ENCODE data around the gene TSPO2. TPM values are rescaled to one million over a fixed set of nuclear protein-coding genes. Genes with fewer than 3 reads are reported as not detected.

Gene TSPO2
- total RNA-seq, 1 donor from 2014 or later: not detected

DNA sequence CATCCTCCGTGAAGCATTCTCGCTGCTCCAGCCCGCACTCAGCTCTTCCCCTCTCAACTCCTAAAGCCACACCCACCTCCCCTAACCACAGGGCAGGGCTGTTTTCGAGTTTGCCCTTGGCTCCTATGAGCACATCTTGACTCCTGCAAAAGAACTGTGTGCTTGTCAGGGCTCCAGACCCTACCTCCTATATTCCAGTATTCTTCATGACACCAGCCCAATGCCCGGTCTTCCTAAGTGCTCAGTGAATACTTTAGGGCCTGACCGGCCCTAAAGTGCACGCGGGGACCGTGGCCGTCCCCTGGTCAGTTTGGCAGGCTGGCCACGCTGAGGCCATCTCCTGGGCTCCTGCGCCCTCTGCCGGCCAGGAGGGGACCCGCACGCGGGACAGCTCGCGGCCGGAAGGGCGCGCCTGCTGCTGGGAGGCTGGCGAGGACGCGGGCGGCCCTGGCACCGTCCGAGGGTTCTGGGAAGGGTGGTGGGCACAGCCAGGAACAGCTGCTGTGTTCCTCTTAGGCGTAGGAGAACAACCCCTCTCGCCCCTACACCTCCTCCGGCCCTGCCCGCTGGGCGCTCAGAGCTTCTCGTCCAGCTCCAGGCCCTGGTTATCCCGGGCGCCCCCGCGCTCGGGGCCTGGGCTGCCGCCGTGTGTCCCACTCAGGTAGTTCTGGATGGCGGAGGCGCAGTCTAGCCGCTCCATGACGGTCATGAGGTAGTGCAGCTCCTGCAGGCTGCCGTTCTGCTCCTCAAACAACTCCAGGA lies 14.3 kb upstream of the TSPO2 start:
- peak; percentile 90 for ATAC-seq

DNA sequence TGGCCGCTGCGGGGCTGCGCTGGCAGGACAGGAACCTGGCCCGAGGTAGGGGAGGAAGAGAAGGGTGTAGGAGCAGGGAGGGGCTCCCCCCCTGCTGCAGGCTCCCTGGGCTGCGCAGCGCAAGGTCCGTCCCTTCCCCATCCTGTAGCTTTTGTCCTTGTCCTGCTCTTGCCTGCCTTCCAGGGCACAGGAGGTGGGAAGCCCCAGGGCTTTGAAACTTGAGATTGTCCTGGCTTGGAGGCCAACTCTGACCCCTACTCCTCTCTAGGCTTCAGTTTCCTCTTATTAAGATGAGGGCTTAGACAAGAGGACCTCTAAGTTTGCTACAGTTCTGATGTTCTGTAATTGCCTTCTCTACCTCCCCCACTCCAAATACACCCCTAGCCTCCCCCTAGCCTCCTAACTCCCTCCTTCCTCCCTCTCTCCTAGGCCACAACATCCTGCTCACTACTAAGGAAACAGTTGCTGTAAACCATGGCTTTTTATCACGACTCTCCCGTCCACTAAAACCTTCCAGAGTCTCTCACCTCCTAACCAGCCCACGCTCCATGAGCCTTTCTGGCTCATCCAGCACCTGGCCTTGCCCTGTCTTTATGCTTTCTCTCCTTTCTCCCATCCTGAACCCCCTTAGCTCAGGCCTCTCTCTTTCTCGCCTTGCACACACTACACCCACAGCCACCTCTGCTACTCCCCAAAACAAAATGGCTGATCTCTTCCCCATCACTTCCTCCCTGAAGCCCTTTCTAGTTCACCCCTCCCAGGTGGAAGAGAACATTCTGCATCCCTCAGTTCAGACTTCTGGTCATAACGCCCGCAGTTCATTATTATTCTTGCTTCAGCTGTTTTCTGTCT lies 13.5 kb upstream of the TSPO2 start:
- peak; percentile 52 for ATAC-seq

DNA sequence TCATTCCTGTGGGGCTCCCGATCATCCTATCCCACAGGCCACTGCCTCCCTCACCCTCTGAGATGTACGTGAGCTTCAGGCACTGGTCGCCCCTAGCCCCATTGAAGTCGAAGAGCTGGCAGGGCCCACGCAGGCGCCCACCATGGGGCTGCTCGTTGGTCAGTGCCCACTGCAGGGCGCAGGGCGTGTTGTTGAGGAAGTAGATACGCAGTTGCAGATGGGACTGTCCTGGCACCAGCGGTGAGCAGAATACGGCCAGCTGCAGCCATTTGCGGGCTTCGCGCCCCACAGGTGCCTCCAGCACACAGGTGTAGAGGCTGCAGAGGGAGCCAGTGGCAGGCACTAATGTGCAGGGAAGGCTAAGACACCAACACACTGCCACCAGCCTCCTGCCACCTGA lies 9.4 kb upstream of the TSPO2 start:
- no peak for ATAC-seq

DNA sequence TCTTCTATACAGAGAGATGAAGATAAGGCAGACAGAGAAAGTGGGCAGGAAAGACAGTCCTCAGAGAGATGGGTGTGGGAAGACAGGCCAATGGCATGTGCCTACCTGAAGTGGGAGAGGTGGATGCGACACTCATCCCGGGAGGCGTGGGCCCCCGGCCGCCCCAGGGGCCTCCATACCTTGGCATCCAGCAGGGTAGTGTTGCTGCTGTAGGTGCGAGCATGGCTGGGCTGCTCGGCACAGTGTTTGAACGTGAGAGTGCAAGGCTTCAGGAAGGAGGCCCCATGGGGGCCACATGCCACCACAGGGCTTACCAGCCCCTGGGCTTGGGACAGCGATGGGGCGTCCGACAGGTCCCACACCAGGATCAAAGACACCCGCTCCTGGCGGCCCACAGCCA lies 8.5 kb upstream of the TSPO2 start:
- ATAC-seq: no peak

DNA sequence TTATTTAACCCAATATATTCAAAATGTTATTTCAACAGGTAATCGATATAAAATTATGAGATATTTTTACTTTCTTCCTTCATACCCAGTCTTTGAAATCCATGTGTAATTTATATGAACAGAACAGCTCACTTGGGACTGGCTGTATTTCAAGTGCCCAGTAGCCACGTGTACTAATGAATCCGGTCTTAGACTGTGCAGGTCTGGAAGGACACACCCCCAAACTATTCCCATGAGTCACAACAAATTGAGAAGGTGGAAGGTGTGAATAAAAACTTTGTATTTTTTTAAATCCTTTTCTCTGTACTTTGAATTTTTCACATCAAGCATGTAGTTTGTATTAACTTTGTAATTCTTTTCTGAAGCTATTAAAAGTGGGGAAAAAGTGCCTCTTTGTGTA lies 6.1 kb upstream of the TSPO2 start:
- peak; percentile 68 for ATAC-seq

DNA sequence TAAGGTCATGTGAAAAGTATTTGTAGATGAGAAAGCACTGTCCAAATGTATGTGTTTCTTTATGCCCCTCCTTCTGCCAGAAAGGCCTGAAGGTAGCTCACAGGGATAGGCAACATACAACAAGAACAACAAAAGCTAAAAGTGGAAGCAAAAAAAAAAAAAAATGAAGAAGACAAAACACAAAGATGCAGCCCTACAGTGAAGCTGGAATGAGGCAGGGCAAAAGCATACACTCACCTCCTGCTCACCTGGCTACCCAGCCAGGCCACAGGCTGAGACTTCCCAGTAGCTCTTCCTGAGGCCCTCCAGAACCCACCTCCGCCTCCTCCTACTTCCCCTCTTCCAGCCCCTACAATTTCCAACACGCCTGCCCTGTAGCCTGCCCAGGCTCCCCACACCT lies 5.7 kb upstream of the TSPO2 start:
- peak; percentile 23 for ATAC-seq

DNA sequence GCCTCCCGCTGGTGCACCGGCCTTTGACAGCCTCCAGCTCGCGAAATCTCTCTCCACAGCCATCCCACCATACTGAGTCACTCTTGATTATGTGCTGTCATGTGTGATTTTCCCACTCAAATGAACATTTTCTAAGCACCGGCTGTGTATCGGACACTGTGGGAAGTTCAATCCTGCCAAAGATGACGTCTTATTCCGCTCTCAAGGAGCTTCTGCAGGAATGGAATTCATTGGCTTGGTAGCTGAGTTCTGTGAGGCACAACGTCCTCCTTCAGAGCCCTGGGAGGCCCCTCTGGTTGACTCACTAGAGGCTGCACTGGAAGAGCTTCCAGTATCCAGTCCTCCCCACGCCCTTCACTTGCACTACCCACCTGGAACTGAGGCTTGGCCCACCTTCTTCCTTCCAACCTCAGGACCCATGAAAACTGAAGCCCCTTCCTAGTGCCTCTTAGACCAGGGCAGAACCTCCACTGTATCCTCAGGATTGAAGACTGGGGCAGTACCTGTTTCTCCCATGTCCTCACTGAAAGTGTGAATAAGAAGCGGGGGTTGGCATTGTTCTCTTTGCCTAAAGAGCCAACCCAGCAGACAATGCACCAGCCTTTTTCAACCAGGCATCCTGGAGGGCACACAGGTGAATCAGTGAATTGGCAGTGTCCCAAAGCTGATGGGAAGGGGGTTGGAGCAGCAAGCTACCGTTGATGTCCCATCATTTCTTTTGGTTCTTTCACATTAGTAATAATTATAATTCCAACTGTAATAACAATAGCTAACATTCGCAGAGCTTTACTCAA lies 5.0 kb upstream of the TSPO2 start:
- no peak for ATAC-seq

DNA sequence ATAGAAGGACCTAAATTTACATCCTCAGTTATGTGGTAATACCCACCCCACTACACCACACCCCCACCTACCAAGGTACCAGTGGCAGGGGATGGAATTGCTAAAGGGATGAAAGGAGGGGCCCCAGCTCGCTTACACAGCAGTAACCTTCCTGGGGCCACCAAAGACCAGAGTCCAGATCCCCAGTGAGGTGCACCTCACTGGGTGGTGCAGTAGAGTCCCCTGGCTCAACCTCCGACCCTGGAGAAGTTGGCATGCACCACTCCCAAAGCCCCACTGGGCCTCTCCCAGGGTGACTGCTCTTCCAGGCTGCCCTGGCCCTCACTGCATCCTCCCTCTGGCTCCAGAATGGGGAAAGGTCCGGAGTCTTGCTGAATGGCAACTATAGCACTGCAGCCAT lies 4.1 kb upstream of the TSPO2 start:
- ATAC-seq: no peak

DNA sequence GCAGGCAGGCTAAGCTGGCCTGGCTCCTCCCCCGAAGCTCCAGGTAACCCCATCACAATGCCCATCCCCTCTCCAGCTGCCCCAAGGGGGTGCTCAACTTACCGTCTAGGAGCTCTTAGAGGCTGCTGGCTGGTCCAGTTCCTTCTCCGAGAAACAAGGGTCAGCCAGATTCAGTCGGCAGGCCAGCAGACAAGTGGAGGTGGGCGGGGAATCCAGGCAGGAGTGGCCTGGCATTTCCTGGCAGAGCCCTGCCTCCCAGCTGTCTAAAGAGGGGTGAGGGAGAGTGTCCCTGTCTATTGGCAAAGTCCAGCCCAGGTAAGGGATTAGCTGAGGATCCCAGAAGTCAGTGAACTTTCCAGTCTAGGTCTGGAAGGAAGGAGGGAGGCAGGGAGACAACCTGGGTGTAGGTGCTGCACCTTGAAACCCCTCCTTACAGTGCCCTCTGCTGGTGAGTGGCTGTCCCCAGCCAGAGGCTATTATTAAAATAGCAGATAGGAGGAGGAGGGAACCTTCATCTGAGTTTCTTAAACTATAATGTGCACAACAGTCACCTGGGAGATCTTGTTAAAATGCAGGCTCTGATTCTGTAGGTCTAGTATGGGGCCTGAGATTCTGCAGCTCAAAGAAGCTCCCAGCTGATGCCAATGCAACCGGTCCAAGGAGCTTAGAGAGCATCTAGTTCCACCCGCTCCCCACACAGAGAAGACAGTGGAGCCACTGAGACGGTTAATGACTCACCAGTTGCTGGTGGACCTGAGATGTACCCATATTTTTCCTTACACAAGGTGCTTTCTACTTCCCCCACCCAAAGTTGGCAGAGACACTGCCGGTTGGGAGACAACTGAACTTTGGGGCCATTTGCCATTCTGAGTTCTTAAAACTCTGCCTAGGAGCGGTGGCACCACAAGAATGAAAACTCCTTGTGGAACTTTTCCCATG lies 2.9 kb upstream of the TSPO2 start, which contains the start of gene UNC5CL:
Gene UNC5CL, minus strand, starts transcription at position 162 of the 939 bp plus-strand sequence. CDS start 4,147 bp downstream, outside the sequence.
- ATAC-seq: peak; percentile 64

DNA sequence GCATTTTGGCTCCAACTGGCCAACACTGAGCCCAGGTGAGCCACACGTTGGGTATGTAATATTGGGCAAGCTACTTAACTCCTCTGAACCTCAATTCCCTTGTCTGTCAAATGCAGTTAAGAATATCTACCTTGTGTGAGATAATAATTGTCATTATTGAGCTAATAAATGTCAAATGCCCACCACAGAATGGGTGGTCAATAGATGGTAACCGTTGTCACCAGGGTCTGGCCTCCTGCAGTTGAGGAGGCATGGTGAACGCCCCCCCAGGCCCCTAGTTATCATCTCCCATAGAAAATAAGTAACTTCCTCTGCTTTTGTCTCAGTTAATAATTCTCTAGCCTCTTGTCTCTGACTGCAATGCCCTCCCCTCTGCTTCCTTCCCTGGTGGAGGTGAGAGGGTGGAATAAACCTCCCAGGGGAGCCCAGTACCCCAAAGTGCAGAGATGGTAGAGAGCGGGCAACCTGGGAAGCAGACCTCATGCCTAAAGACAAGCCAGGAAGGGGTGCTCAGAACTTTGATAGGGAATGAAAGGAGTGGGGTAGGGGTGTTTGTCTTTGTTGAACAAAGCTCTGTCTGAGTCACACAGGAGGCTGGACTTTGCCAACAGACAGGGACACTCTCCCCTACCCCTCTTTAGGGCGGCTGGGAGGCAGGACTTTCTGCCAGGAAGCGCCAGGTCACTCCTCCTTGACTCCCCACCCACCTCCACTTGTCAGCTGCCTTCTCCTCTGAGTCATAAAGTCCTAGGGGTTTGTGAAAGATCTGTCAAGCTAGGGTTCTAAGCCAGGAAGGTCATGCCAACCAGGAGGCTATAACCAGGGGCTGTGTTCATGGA lies 1.9 kb upstream of the TSPO2 start:
- ATAC-seq: peak; percentile 57

DNA sequence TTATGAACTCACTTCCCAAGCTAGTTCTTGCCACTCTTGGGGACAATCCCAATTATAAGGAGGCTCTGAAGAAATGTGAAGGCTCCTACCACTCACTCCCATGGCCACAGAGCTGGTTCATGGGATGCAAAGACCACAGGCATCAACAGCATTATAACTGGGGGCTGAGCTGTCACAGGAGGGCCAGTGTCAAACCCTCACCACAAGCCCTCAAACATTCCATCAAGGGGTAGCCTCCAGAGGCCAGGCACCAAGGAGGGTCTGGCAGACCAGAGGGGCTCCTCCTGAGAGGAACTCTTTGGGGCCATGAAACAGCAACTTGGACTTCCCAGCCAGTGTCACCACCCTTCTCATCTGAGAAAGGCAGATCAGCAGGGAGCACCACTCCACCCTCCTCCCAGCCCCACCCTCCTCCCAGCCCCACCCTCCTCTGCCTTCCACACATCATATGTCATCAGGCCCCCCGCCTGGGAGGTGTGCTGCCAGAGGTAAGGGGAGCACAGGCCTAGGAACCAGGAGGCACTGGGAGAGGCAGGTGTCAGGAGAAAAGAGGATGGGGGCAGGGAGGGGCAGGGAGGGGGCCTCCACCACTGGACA lies 1.2 kb upstream of the TSPO2 start:
- peak; percentile 19 for ATAC-seq

DNA sequence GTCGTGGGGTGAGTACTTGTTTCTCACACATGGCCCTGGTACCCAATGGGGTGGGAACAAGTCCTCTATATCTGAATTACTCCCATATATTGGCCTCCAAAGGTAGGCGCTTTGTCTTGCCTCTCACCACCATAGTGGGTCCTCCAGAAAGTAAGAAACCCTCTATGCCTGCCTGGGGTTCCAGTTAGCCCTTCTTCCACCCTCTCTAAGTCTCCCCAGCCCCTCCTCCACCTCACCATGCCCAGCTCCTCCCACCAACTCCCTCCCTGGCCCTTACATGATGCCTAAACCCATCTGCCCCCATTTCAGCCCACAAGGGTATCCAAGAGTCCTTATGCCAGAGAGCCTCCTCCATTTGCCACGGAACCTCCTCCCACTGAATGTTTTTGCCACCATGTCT lies 884 bp downstream of the TSPO2 start:
- no peak for ATAC-seq

DNA sequence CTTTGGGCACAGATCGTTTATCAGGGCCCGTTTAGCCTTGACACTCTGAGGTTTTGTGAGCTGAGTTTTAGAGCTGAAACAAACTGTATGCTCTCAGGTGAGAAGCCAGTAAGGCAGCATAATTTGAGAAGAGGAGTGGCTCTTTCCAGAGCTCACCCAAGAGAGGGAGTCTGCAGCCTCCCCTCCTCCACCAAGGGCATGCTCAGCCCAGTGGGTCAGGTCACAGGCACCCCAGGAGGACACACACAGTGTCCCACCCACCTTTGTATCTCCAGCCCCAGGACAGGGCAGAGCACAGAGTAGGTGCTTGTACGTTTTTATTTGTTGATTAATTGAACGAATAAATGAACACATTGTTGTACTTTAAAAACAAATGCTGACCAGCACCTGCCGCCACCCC lies 3.4 kb downstream of the TSPO2 start:
- ATAC-seq: no peak

DNA sequence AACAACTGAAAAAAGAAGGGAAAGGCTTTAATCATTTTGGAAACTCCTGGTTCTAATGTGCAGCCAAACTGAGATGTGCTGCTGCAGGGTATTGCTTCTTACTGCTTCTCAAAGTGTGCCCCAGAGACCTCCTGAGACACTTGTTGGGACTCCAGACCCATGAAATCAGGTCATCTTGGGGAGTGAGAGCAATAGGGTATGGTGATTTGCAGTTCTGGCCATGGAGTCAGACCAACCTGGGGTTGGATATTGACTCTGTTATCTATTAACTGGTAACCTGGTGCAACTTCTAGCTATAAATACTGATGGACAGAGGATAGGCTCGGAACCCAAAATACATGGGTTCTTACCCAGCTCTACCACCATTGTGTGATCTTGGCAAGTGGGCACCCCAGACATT lies 3.8 kb downstream of the TSPO2 start:
- no peak for ATAC-seq

DNA sequence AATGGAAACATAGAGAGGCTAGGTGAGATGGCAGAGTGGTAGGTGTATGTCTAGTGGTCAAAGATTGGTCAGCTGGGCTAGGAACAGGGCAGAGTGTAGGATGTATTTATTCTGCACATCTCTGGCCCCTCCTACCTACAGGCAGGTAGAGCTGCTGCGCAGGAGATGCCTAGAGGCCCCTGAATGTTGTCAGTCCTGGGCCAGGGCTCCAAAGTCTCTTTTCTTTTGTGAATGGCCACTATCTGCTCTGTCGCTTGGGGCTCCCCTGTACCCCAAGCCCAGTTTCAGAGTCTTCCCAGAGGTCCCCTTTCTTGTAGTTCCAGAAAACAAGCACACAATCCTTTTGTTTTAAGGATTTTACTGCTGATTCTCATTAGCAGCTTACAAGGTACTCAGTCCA lies 5.0 kb downstream of the TSPO2 start:
- ATAC-seq: no peak

DNA sequence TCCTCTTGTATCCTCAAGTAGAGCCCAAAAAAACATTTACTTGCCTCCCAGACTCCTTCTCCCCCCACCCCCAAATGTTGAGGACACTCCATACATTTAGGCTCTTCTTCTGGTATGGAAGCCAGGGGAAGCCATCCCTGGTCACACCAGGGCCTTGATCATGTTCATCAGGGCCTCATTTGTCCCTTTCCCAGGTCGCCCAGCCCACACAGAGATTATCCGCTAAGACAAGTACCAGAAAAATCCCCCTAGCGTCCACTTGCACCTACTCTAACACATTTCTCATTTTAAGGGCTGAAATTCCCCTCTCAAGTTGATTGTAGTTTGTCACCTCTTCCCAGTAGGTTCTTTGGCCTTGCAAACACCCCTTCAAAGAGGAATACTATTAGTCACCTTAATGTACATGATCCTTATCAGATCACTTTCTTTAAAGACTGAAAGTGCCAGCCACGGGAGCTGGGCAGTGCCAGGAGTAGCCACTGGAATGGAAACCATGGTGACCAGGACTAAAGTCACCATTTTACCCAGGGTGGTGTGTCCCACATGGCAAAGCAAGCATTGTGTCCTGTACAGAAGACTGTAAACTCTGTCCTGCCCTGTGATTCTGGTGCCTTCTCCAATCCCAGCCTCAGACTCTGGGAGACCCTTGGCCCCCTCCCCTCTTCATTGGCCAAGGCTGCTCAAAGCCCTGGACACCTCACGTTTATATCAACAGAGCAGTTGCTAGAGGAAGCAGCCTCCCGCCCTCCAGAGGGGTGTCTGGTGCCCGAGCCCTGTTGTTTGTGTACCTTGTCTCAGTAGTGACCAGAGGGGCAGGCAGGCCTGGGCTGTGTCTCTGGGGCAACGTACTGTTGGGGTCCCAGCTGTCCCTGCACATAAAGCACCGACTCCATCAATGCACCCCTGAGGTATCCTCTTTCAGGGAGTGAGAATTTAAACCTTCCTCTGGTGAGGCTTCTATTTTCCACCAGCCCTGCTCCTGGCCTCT lies 5.8 kb downstream of the TSPO2 start:
- ATAC-seq: no peak

DNA sequence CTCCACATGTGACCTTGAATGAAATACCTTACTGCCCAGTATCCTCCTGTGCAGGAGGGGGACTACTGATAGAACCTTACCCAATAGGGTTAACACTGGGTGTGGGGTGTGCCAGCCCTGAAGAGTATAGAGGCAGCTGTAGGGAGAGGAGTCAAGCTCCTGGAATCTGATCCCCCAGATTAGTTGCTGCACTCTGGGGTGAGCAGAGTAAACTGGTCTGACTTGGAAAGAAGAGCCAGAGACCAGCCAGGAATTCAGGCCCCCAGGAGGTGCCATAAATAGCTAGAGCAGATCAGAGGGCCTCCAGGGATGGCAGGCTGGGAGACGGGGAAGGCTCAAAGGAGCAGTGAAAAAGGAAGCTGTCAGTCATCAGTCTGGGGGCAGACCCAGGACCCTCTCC lies 7.3 kb downstream of the TSPO2 start:
- peak; percentile 29 for ATAC-seq

DNA sequence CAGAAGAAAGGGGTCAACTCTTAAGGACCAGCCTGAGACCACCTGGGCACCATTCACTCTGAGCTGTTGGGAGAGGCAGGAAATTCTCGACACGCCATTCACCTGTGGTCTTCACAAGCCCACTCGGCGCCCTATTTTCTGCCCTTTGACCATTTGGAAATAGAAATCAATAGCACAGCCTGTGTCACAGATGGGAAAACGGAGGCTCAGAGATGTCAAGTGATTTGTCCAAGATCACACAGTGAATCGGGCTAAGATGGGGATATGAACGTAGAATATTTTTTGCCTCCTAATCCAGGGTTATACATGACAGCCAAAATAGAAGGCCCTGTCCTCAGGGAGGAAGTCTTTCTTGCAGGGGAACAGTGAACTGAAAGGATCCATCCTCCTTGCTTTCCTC lies 7.7 kb downstream of the TSPO2 start:
- ATAC-seq: no peak

DNA sequence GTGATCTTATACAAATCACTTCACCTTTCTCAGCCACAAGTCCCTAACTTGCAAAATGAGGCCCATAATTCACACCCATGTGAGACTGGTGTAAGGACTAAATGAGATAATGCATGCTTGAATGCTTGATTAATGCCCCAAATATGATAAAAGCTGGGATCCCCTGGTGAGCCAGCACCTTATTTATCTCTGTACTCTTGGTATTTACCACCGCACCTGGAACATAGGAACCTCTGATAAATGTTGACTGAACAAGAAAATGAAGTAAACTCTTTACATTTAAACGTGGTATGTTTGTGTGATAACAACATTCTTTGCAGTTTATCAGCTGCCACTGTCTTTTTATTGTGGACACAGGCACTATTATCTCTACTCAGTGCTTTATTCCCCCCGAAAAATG lies 8.3 kb downstream of the TSPO2 start:
- no peak for ATAC-seq
